Measurements from ENCODE around the gene DNASE1L2.

- TF ChIP-seq CTCF (IDR thresholded peaks at IDR 0.05; ENCODE audit: poor library complexity) (no peak), EZH2phosphoT487 (IDR thresholded peaks at IDR 0.05; ENCODE audit: low read depth, severe bottlenecking, unreplicated experiment) (no peak), EZH2 (IDR thresholded peaks at IDR 0.05; ENCODE audit: borderline replicate concordance) (no peak)
These were observed 25.6 kb upstream of the DNASE1L2 start, which contains the start of gene BRICD5 for GRCh38 chr16:2210386-2211365.

Data from hepatocyte (in vitro differentiated cells).